ENCODE data around the gene PTPRT. TPM values are rescaled to one million over a fixed set of nuclear protein-coding genes. Genes with fewer than 3 reads are reported as not detected.

PTPRT gene
- total and polyA plus RNA-seq, 2 donors (not counting 1 experiment from before 2014, with no cell fraction given), result not detected

- no peaks in the 10 kb centered on the region for H4K20me1 ChIP-seq (ENCODE audit: control insufficient read depth, extremely low read depth, insufficient read depth, low read length)
- H3K9ac ChIP-seq (ENCODE audit: insufficient read depth, low read length), result no peak overlapping the region
- TF ChIP-seq EZH2 (IDR thresholded peaks at IDR 0.05; ENCODE audit: low read length, missing control alignments), result no peak
- TF ChIP-seq, protein P1, sequence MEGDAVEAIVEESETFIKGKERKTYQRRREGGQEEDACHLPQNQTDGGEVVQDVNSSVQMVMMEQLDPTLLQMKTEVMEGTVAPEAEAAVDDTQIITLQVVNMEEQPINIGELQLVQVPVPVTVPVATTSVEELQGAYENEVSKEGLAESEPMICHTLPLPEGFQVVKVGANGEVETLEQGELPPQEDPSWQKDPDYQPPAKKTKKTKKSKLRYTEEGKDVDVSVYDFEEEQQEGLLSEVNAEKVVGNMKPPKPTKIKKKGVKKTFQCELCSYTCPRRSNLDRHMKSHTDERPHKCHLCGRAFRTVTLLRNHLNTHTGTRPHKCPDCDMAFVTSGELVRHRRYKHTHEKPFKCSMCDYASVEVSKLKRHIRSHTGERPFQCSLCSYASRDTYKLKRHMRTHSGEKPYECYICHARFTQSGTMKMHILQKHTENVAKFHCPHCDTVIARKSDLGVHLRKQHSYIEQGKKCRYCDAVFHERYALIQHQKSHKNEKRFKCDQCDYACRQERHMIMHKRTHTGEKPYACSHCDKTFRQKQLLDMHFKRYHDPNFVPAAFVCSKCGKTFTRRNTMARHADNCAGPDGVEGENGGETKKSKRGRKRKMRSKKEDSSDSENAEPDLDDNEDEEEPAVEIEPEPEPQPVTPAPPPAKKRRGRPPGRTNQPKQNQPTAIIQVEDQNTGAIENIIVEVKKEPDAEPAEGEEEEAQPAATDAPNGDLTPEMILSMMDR (conservative IDR thresholded peaks at IDR 0.05 in 1 of 2, IDR thresholded peaks at IDR 0.05 in 1 of 2; ENCODE audit: low read depth in 1 of 2, low read length in 2 of 2), result no peak
- H3K4me3 ChIP-seq (replicated peaks in 1 of 4; ENCODE audit: control extremely low read depth in 1 of 4, insufficient read depth in 1 of 4, low read depth in 3 of 4, low read length in 4 of 4), result no peak overlapping the region
- no peaks in the 10 kb centered on the region for H3K4me1 ChIP-seq (ENCODE audit: control insufficient read depth, extremely low read depth, insufficient read depth, low read length)
- no peak overlapping the region for H3K4me2 ChIP-seq (ENCODE audit: extremely low read depth, insufficient read depth, low read length)
- no peaks in the 10 kb centered on the region for H3K36me3 ChIP-seq (ENCODE audit: control insufficient read depth, insufficient read depth, low read length)
- no peaks in the 10 kb centered on the region for H3K79me2 ChIP-seq (ENCODE audit: control insufficient read depth, insufficient read depth, low read length)
- H3K27ac ChIP-seq (ENCODE audit: insufficient read depth, low read length), result no peak overlapping the region
- H2AFZ ChIP-seq (ENCODE audit: low read length), result no peak overlapping the region
- no peak for DNase-seq (ENCODE audit: low read depth in 2 of 2)
- H3K27me3 ChIP-seq (ENCODE audit: control insufficient read depth, insufficient read depth, low read length), result no peaks in the 10 kb centered on the region
- H3K9me3 ChIP-seq (ENCODE audit: control insufficient read depth, insufficient read depth, low read depth, low read length), result no peaks in the 10 kb centered on the region
These were observed 178.2 kb downstream of the PTPRT start for GRCh38 chr20:43011491-43011890.

DNA sequence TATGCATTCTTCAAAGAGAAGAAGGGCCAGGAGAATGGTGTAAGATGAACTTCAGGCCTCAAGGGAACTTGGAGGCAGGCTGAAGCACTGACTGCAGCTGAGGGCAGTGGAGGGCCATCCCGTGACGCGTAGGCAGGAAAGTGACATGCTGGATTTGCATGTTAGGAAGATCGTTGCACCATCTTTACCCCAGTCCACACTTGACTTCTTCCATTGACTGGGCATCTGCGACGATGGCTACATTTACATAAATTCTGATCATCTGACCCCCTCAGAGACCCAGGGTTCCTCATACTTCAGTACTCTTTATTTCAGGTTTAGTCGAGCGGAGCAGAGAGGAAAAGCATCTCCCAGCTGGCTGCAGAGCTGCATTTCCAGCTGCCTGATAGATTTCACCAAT lies 180.2 kb downstream of the PTPRT start:
- no peaks in the 10 kb centered on the region for H3K36me3 ChIP-seq (ENCODE audit: control insufficient read depth, insufficient read depth, low read length)
- H3K9ac ChIP-seq (ENCODE audit: insufficient read depth, low read length), result no peak overlapping the region
- no peaks in the 10 kb centered on the region for H4K20me1 ChIP-seq (ENCODE audit: control insufficient read depth, extremely low read depth, insufficient read depth, low read length)
- H3K27me3 ChIP-seq (ENCODE audit: control insufficient read depth, insufficient read depth, low read length), result no peaks in the 10 kb centered on the region
- no peaks in the 10 kb centered on the region for H3K79me2 ChIP-seq (ENCODE audit: control insufficient read depth, insufficient read depth, low read length)
- H2AFZ ChIP-seq (ENCODE audit: low read length), result no peak overlapping the region
- H3K4me3 ChIP-seq (replicated peaks in 1 of 4; ENCODE audit: control extremely low read depth in 1 of 4, insufficient read depth in 1 of 4, low read depth in 3 of 4, low read length in 4 of 4), result no peak overlapping the region
- no peak overlapping the region for H3K4me2 ChIP-seq (ENCODE audit: extremely low read depth, insufficient read depth, low read length)
- no peaks in the 10 kb centered on the region for H3K9me3 ChIP-seq (ENCODE audit: control insufficient read depth, insufficient read depth, low read depth, low read length)
- no peak for DNase-seq (ENCODE audit: low read depth in 2 of 2)
- TF ChIP-seq, protein P1 (conservative IDR thresholded peaks at IDR 0.05 in 1 of 2, IDR thresholded peaks at IDR 0.05 in 1 of 2; ENCODE audit: low read depth in 1 of 2, low read length in 2 of 2), result no peak
- no peak for TF ChIP-seq EZH2 (IDR thresholded peaks at IDR 0.05; ENCODE audit: low read length, missing control alignments)
- no peaks in the 10 kb centered on the region for H3K4me1 ChIP-seq (ENCODE audit: control insufficient read depth, extremely low read depth, insufficient read depth, low read length)
- H3K27ac ChIP-seq (ENCODE audit: insufficient read depth, low read length), result no peak overlapping the region

DNA sequence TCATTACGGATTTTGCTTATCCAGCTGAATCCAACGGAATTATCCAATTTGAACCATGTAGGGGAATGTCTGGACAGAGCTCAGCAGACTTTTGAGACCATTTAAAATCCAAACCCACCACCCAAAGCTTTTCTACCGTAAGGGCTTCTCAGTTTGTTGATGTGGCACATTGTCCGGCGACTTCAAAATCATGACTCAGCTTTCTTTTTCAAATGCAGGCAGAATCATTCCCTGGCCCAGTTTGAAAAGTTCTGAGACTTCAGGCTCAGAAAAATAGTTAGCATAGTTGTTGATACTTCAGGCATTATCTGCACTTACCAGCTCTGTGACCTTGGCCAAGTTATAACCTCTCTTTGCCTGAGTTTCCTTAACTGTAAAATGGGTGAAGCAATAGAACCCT lies 182.2 kb downstream of the PTPRT start:
- H3K36me3 ChIP-seq (ENCODE audit: control insufficient read depth, insufficient read depth, low read length), result no peaks in the 10 kb centered on the region

More for the DNA sequence above, 182.2 kb downstream of the PTPRT start:
- no peak overlapping the region for H3K4me2 ChIP-seq (ENCODE audit: extremely low read depth, insufficient read depth, low read length)
- no peak for DNase-seq (ENCODE audit: low read depth in 2 of 2)
- TF ChIP-seq EZH2 (IDR thresholded peaks at IDR 0.05; ENCODE audit: low read length, missing control alignments), result no peak
- TF ChIP-seq, protein P1 (conservative IDR thresholded peaks at IDR 0.05 in 1 of 2, IDR thresholded peaks at IDR 0.05 in 1 of 2; ENCODE audit: low read depth in 1 of 2, low read length in 2 of 2), result no peak
- H3K4me3 ChIP-seq (replicated peaks in 1 of 4; ENCODE audit: control extremely low read depth in 1 of 4, insufficient read depth in 1 of 4, low read depth in 3 of 4, low read length in 4 of 4), result no peak overlapping the region
- no peaks in the 10 kb centered on the region for H3K79me2 ChIP-seq (ENCODE audit: control insufficient read depth, insufficient read depth, low read length)
- H3K4me1 ChIP-seq (ENCODE audit: control insufficient read depth, extremely low read depth, insufficient read depth, low read length), result no peaks in the 10 kb centered on the region
- no peak overlapping the region for H3K9ac ChIP-seq (ENCODE audit: insufficient read depth, low read length)
- no peaks in the 10 kb centered on the region for H3K9me3 ChIP-seq (ENCODE audit: control insufficient read depth, insufficient read depth, low read depth, low read length)
- H3K27me3 ChIP-seq (ENCODE audit: control insufficient read depth, insufficient read depth, low read length), result no peaks in the 10 kb centered on the region
- H3K27ac ChIP-seq (ENCODE audit: insufficient read depth, low read length), result no peak overlapping the region
- H2AFZ ChIP-seq (ENCODE audit: low read length), result no peak overlapping the region
- no peaks in the 10 kb centered on the region for H4K20me1 ChIP-seq (ENCODE audit: control insufficient read depth, extremely low read depth, insufficient read depth, low read length)
